ENCODE data around the gene BET1. TPM values are rescaled to one million over a fixed set of nuclear protein-coding genes. Genes with fewer than 3 reads are reported as not detected.

BET1 gene
- total RNA-seq, 1 experiment from 2014 or later: 46.6 TPM

GRCh38 chr7:93972029-93972725, 32.0 kb downstream of the BET1 start:
- no peak for DNase-seq (ENCODE audit: low read depth)
- in situ Hi-C loops (cut with HindIII; ENCODE audit: low pct_unique_long_range_greater_than_20kb, low sequenced_read_pairs): no loop called here

- in situ Hi-C loops (cut with HindIII; ENCODE audit: low pct_unique_long_range_greater_than_20kb, low sequenced_read_pairs): no loop called here
- no peak for DNase-seq (ENCODE audit: low read depth)
Observed at GRCh38 chr7:93968911-93969620, 35.1 kb downstream of the BET1 start.

DNA sequence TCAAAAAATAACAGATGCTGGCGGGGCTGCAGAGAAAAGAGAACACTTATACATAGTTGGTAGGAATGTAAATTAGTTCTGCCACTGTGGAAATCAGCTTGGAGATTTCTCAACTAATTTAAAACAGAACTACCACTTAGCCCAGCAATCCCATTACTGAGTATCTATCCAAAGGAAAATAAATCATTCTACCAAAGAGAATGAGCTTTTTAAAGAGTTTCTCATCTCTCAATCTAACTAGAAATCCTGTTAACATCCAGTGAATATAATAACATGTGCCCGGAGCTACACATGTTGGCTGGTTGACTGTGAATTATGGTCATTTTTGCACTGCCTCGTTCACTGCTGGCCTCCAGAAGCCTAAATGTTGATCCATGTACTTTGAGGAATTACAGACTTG, 39.3 kb downstream of the BET1 start:
- DNase-seq (ENCODE audit: low read depth): no peak

DNA sequence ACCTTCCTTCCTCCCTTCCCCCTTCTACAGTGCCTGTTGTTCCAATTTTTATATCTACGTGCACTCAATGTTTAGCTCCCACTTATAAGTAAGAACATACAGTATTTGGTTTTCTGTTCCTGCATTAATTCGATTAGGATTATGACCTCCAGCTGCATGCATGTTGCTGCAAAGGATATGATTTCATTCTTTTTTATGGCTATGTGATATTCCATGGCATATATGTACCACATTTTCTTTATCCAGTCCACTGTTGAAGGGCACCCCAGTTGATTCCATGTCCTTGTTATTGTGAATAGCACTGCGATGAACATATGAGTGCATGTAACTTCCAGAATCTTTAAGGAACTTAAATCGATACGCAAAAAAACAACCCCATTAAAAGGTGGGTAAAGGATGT, 39.9 kb downstream of the BET1 start:
- in situ Hi-C loops (cut with HindIII; ENCODE audit: low pct_unique_long_range_greater_than_20kb, low sequenced_read_pairs): no loop called here
- DNase-seq (ENCODE audit: low read depth): no peak

More for the DNA sequence above, 39.3 kb downstream of the BET1 start:
- in situ Hi-C loops (cut with HindIII; ENCODE audit: low pct_unique_long_range_greater_than_20kb, low sequenced_read_pairs): no loop called here

- in situ Hi-C loops (cut with HindIII; ENCODE audit: low pct_unique_long_range_greater_than_20kb, low sequenced_read_pairs): no loop called here
- DNase-seq (ENCODE audit: low read depth): no peak
Observed at GRCh38 chr7:93960986-93961385, 43.2 kb downstream of the BET1 start.

GRCh38 chr7:93958651-93959050, 45.5 kb downstream of the BET1 start:
- in situ Hi-C loops (cut with HindIII; ENCODE audit: low pct_unique_long_range_greater_than_20kb, low sequenced_read_pairs): no loop called here
- DNase-seq (ENCODE audit: low read depth): no peak

DNA sequence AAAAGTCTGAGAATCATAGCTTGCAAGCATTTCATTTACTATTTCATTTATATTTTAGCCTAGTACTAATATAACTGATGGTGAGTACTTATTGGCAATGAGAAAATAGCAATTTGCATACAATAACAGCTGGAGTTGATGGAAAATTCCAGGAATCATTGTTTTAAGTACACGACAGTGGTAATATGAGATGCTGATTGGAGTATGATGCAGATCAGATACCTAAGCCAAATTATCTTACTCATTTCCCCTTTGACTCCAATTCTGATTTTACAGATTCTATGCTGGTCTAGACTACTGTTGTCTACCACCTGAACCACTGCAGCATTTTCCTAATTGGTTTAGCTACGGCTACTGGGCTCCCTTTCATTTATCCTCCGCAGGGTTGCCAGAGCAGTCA, 45.9 kb downstream of the BET1 start:
- DNase-seq (ENCODE audit: low read depth): no peak
- in situ Hi-C loops (cut with HindIII; ENCODE audit: low pct_unique_long_range_greater_than_20kb, low sequenced_read_pairs): no loop called here

DNA sequence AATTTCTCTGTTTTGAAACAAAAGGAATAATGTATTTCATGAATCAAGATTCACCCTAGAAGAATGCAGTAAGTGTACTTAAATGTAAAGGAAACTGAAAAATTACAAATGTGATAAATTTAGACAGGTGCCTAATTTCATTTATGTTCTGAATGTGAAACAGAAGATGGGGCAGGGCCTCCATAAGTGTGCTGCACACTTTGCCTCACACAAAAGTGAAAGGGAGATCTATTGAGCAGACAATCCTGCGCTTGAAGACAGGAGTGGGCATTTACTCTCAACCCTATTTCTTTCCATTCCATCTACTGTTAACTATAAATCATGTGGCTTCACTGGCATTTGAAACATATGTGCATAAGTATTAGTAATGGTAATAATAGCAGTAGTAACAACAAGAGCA, 46.4 kb downstream of the BET1 start:
- in situ Hi-C loops (cut with HindIII; ENCODE audit: low pct_unique_long_range_greater_than_20kb, low sequenced_read_pairs): no loop called here
- no peak for DNase-seq (ENCODE audit: low read depth)

DNA sequence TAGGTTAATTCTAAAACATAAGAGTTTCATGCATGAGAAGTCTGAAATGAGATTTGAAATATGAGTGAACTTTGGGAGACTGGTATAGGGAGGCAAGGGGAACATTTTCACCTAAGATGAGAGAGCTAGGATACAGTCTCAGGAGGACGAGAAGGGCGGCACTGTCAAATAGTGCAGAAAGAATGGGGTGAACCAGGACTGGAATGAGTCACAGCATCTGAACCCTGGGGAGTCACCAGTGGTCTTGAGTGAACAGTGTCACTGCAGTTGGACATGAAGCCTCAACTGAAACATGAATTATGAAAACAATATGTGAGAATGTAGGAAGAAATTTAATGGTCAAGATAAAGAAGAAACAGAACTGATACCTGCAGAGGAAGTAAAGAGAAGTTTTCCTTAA, 48.9 kb downstream of the BET1 start:
- no peak for DNase-seq (ENCODE audit: low read depth)
- in situ Hi-C loops (cut with HindIII; ENCODE audit: low pct_unique_long_range_greater_than_20kb, low sequenced_read_pairs): no loop called here

DNA sequence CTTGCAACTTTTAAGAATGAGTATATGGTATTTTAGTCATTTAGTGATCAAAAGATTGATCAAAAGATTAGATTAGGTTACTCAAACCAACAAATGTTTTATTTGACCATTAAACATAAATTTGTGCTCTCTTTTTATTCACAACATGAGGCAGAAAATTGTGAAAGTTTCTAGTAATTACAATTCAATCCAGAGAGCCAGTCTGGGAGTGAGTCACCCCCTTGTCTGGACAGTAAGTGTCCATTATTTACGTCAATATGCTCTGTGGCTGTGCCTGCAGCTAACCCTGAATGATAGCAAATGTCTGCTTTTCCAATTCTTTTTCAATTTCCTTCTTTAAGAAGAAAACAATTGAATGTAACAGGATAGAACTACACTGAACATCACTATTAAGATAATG, 54.7 kb downstream of the BET1 start:
- no peak for DNase-seq (ENCODE audit: low read depth)
- in situ Hi-C loops (cut with HindIII; ENCODE audit: low pct_unique_long_range_greater_than_20kb, low sequenced_read_pairs): no loop called here

GRCh38 chr7:93948873-93949272, 55.3 kb downstream of the BET1 start:
- in situ Hi-C loops (cut with HindIII; ENCODE audit: low pct_unique_long_range_greater_than_20kb, low sequenced_read_pairs): no loop called here
- DNase-seq (ENCODE audit: low read depth): no peak

GRCh38 chr7:93948106-93948505, 56.0 kb downstream of the BET1 start:
- in situ Hi-C loops (cut with HindIII; ENCODE audit: low pct_unique_long_range_greater_than_20kb, low sequenced_read_pairs): no loop called here
- DNase-seq (ENCODE audit: low read depth): no peak

GRCh38 chr7:93945756-93946535, 58.2 kb downstream of the BET1 start:
- in situ Hi-C loops (cut with HindIII; ENCODE audit: low pct_unique_long_range_greater_than_20kb, low sequenced_read_pairs): no loop called here
- DNase-seq (ENCODE audit: low read depth): no peak

- DNase-seq (ENCODE audit: low read depth): no peak
- in situ Hi-C loops (cut with HindIII; ENCODE audit: low pct_unique_long_range_greater_than_20kb, low sequenced_read_pairs): no loop called here
Observed at GRCh38 chr7:93945083-93945482, 59.1 kb downstream of the BET1 start.

DNA sequence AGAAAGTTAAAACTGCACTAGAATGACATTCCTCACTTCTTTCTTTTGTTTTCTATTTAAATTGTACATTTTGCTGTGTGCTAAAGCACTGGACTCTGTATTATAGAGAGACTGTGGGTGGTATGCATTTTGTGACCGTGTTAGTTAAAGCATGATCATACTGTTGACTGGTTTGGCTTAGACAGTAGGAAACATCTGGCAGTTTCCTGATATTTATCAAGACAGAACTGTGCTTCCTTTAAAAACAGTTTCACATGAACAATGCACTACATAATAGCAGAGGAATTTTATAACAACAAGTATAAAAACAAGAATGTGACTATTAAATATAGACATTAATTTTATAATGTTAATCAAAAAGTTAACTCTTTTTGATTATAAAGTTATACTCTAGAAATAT, 59.5 kb downstream of the BET1 start:
- in situ Hi-C loops (cut with HindIII; ENCODE audit: low pct_unique_long_range_greater_than_20kb, low sequenced_read_pairs): no loop called here
- DNase-seq (ENCODE audit: low read depth): no peak

DNA sequence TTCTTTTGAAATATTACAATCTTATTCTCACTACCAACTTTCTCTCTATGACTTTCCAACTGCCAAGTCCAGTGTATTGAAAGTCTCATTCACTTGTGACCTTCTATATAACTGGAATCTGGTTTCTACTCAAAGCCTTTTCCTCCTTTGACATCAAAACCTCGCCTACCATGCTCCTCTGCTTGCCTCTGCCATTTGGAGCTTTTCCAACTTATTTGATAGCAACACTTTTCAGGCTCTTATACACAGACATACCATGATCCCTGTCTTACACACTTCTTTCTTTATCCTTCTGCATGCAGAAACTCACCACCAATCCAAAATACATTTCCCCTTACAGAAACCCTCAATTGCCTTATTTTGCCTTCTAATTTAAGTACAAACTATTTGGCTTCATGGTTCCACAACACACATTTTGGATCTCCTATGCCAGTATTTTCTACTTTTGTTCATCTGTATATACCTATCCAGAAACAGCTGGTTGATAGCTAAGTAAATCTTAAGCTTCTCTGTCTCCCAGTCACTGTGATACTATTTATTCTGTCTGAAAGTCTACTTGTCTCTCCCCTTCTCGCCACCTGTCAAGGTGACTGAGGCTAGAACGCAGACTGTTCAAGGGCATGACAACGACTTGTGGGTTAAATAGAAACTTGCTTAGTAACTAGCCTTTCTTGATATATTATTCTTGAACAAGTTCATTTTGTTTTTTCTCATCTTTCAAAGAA, 60.2 kb downstream of the BET1 start:
- no peak for DNase-seq (ENCODE audit: low read depth)
- in situ Hi-C loops (cut with HindIII; ENCODE audit: low pct_unique_long_range_greater_than_20kb, low sequenced_read_pairs): no loop called here
